GM12878 (cell line): ENCODE measurements around the gene COL13A1.

Source experiments
- EGR1 ChIP-seq, 2 experiments: IDR thresholded peaks; 1 replicate in 1 of 2; 2 replicates in 1 of 2; pipeline ENCODE4 v1.6.1; 2011 to 2012; ENCODE audit warnings: low read depth in 2 of 2, low read length in 2 of 2, borderline replicate concordance in 1 of 2, mild to moderate bottlenecking in 1 of 2, moderate library complexity in 1 of 2
- JUNB ChIP-seq: IDR thresholded peaks from 2 replicates; pipeline ENCODE4 v1.6.1; 2016; ENCODE audit warnings: antibody characterized with exemption, mild to moderate bottlenecking
- KAT2A ChIP-seq: conservative IDR thresholded peaks from 2 replicates; pipeline ENCODE4 v1.6.1; 2011; ENCODE audit warnings: low read depth, low read length; ENCODE audit not compliant: control insufficient read depth
- NFIC ChIP-seq: IDR thresholded peaks from 2 replicates; pipeline ENCODE4 v1.6.1; 2012; ENCODE audit warnings: low read depth, mild to moderate bottlenecking, inconsistent platforms, low read length, moderate library complexity
- POLR2A ChIP-seq: IDR thresholded peaks from 2 replicates; pipeline ENCODE4 v1.6.1; 2011; ENCODE audit warnings: low read depth, mild to moderate bottlenecking, low read length
- RAD21 ChIP-seq: IDR thresholded peaks from 2 replicates; pipeline ENCODE4 v1.6.1; 2011; ENCODE audit warnings: mild to moderate bottlenecking, low read depth, low read length, moderate library complexity; ENCODE audit not compliant: insufficient read depth
- TAF1 ChIP-seq: IDR thresholded peaks from 2 replicates; pipeline ENCODE4 v1.6.1; 2011; ENCODE audit warnings: mild to moderate bottlenecking, low read depth, low read length, borderline replicate concordance
- YY1 ChIP-seq: IDR thresholded peaks from 2 replicates; pipeline ENCODE4 v1.6.1; 2011; ENCODE audit warnings: low read depth, mild to moderate bottlenecking, low read length
- TF ChIP-seq, protein P1 (sequence below): IDR thresholded peaks from 2 replicates; pipeline ENCODE4 v1.6.1; 2011; ENCODE audit warnings: low read depth, low read length, improper control_type of control experiment, borderline replicate concordance
- TF ChIP-seq, protein P2 (sequence below): fragments of 450-650 bp; IDR thresholded peaks from 2 replicates; pipeline ENCODE4 v1.6.1; 2014; ENCODE audit warnings: mild to moderate bottlenecking
- TF ChIP-seq, protein P3 (sequence below): fragments of 450-650 bp; IDR thresholded peaks from 2 replicates; pipeline ENCODE4 v1.6.1; 2017; ENCODE audit warnings: antibody characterized with exemption, mild to moderate bottlenecking, moderate library complexity
- TF ChIP-seq, protein P4 (sequence below), 3 experiments: IDR thresholded peaks in 2 of 3; conservative IDR thresholded peaks in 1 of 3; 2 replicates each; pipeline ENCODE4 v1.5.1; 2011; ENCODE audit warnings: low read depth in 3 of 3, low read length in 3 of 3, mild to moderate bottlenecking in 3 of 3, control low read depth in 2 of 3, moderate library complexity in 2 of 3, inconsistent platforms in 1 of 3, mixed read lengths in 1 of 3; ENCODE audit not compliant: control insufficient read depth in 2 of 3, insufficient read depth in 1 of 3; ENCODE audit errors: extremely low read depth in 1 of 3

DNA sequence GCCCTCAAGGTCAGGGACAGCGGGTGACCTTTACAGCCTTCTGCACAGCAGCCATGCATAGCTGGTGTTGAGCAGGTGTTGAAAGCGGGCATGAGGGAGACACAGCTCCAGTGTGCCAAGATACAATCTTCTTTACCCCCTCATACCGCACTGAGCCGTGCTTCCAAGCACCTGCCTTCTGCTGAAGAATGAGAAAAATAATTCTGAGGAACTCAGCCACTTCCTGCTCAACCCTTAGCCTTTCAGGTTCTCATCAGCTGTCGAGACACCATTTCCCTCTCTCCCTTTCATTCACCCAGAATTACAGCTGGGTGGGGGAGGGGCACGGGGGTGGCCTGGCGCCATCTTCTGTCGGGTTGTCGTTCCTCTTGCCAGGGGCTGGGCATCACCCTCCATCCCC lies 58.6 kb downstream of the COL13A1 start:
- TF ChIP-seq JUNB (no peak), EGR1 (IDR thresholded peaks at IDR 0.05; ENCODE audit: borderline replicate concordance in 1 of 2, low read depth in 2 of 2, low read length in 2 of 2) (no peak), KAT2A (no peak), TAF1 (no peak), YY1 (no peak), POLR2A (no peak), NFIC (no peak), RAD21 (no peak)
- TF ChIP-seq, protein P1, sequence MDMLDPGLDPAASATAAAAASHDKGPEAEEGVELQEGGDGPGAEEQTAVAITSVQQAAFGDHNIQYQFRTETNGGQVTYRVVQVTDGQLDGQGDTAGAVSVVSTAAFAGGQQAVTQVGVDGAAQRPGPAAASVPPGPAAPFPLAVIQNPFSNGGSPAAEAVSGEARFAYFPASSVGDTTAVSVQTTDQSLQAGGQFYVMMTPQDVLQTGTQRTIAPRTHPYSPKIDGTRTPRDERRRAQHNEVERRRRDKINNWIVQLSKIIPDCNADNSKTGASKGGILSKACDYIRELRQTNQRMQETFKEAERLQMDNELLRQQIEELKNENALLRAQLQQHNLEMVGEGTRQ, result no peak
- TF ChIP-seq, protein P2, sequence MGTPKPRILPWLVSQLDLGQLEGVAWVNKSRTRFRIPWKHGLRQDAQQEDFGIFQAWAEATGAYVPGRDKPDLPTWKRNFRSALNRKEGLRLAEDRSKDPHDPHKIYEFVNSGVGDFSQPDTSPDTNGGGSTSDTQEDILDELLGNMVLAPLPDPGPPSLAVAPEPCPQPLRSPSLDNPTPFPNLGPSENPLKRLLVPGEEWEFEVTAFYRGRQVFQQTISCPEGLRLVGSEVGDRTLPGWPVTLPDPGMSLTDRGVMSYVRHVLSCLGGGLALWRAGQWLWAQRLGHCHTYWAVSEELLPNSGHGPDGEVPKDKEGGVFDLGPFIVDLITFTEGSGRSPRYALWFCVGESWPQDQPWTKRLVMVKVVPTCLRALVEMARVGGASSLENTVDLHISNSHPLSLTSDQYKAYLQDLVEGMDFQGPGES, result no peak
- TF ChIP-seq, protein P3, sequence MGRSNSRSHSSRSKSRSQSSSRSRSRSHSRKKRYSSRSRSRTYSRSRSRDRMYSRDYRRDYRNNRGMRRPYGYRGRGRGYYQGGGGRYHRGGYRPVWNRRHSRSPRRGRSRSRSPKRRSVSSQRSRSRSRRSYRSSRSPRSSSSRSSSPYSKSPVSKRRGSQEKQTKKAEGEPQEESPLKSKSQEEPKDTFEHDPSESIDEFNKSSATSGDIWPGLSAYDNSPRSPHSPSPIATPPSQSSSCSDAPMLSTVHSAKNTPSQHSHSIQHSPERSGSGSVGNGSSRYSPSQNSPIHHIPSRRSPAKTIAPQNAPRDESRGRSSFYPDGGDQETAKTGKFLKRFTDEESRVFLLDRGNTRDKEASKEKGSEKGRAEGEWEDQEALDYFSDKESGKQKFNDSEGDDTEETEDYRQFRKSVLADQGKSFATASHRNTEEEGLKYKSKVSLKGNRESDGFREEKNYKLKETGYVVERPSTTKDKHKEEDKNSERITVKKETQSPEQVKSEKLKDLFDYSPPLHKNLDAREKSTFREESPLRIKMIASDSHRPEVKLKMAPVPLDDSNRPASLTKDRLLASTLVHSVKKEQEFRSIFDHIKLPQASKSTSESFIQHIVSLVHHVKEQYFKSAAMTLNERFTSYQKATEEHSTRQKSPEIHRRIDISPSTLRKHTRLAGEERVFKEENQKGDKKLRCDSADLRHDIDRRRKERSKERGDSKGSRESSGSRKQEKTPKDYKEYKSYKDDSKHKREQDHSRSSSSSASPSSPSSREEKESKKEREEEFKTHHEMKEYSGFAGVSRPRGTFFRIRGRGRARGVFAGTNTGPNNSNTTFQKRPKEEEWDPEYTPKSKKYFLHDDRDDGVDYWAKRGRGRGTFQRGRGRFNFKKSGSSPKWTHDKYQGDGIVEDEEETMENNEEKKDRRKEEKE, result no peak
- TF ChIP-seq, protein P4, sequence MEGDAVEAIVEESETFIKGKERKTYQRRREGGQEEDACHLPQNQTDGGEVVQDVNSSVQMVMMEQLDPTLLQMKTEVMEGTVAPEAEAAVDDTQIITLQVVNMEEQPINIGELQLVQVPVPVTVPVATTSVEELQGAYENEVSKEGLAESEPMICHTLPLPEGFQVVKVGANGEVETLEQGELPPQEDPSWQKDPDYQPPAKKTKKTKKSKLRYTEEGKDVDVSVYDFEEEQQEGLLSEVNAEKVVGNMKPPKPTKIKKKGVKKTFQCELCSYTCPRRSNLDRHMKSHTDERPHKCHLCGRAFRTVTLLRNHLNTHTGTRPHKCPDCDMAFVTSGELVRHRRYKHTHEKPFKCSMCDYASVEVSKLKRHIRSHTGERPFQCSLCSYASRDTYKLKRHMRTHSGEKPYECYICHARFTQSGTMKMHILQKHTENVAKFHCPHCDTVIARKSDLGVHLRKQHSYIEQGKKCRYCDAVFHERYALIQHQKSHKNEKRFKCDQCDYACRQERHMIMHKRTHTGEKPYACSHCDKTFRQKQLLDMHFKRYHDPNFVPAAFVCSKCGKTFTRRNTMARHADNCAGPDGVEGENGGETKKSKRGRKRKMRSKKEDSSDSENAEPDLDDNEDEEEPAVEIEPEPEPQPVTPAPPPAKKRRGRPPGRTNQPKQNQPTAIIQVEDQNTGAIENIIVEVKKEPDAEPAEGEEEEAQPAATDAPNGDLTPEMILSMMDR (IDR thresholded peaks at IDR 0.05 in 2 of 3, conservative IDR thresholded peaks at IDR 0.05 in 1 of 3; ENCODE audit: control insufficient read depth in 2 of 3, extremely low read depth in 1 of 3, insufficient read depth in 1 of 3, low read depth in 3 of 3, low read length in 3 of 3), result no peak
